Left lung (tissue), 10 donors: Measurements from ENCODE around the gene ENAH. TPM values are rescaled to one million over a fixed set of nuclear protein-coding genes. Genes with fewer than 3 reads are reported as not detected.
"Not testable (repeated sequence)": the region's sequence is repeated elsewhere in the genome, so short reads cannot be mapped to it uniquely, and the experiment has no call there.

Experiments used
- ATAC-seq: fragments of 200-7000 bp; cut with Tn5 transposase; one replicate; pipeline ENCODE4 v1.9.1; 2020; ENCODE audit warnings: moderate library complexity
- DNase-seq, 4 donors: peaks; one replicate each; pipeline ENCODE4 v3.0.0-alpha.2; 2013 to 2020
- H3K27ac ChIP-seq, 2 donors: fragments of 200-600 bp; sonication (generic) in 1 of 2; one replicate each; pipeline versions ENCODE4 v1.5.0 to v1.8.0; 2020 to 2021
- H3K27me3 ChIP-seq, 2 donors: fragments of 200-600 bp; sonication (generic) in 1 of 2; one replicate each; pipeline versions ENCODE4 v1.5.0 to v1.8.0; 2020 to 2021
- H3K36me3 ChIP-seq, 2 donors: fragments of 200-600 bp; sonication (generic) in 1 of 2; one replicate each; pipeline versions ENCODE4 v1.5.0 to v1.8.0; 2020 to 2021
- H3K4me1 ChIP-seq, 2 donors: fragments of 200-600 bp; one replicate each; pipeline ENCODE4 v1.8.0; 2021
- H3K4me3 ChIP-seq, 2 donors: fragments of 200-600 bp; sonication (generic) in 1 of 2; one replicate each; pipeline versions ENCODE4 v1.5.0 to v1.8.0; 2020 to 2021; ENCODE audit warnings: mild to moderate bottlenecking in 1 of 2
- H3K9me3 ChIP-seq, 2 donors: fragments of 200-600 bp; sonication (generic) in 1 of 2; one replicate each; pipeline versions ENCODE4 v1.5.0 to v1.8.0; 2020 to 2021
- intact Hi-C, 2 donors: fragments of 100-400 bp; cut with DNase I; formaldehyde crosslinking; loops; one replicate each; pipeline versions ENCODE4 v1.11.2 to v1.14.2; 2022
- polyA plus RNA-seq, 6 donors: library from polyadenylated mRNA; unstranded; fragments of 120-200 nt; gene quantifications; one replicate each; pipeline ENCODE4 v1.2.1, GENCODE V29; 2013; ENCODE audit not compliant: insufficient read length in 6 of 6
- total RNA-seq, 2 donors: library from RNA; stranded (reverse); fragmentation: NEBNext Ultra II Directional; extraction: Animal tissue kit (Norgen Biotek cat#: 25700); gene quantifications; one replicate each; pipeline ENCODE4 v1.2.1, GENCODE V29; 2021
- TF ChIP-seq, protein P1 (sequence below), 2 donors: fragments of 200-600 bp; sonication (generic) in 1 of 2; IDR thresholded peaks; one replicate each; pipeline versions ENCODE4 v1.5.0 to v1.8.0; 2021; ENCODE audit warnings: antibody characterized with exemption in 2 of 2
- donor health status: DM: no; HTN: yes; CAD: no.
- donor health status: DM: no; HTN: no; CAD: no.

ENAH gene
- total and polyA plus RNA-seq, 8 donors = 106 to 255 (median 237) TPM

DNA sequence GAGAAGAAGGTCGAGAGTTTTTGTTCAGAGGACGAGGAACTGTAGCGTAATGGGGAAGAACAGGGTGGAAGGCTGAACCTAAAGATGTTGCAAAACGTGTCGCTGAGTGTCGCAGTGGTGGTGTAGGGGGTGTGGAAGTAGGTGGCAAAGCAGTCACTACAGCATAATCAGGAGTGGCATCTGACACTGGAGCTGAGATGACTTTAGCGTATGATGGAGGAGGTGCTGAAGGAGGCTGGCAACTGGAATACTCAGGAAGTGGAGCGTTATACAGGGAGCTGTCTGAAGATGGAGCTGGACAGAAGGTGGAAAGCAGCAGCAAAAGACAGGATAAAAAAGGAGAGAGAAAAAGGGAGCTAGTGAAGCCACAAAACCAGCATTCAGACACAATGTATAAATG lies 135.2 kb downstream of the ENAH start:
- no peaks in the 10 kb centered on the region for H3K4me1 ChIP-seq
- H3K27me3 ChIP-seq = no peaks in the 10 kb centered on the region
- DNase-seq (no peak), ATAC-seq (peak; percentile 25)
- H3K36me3 ChIP-seq = no peaks in the 10 kb centered on the region
- no peak overlapping the region for H3K27ac ChIP-seq
- TF ChIP-seq, protein P1, sequence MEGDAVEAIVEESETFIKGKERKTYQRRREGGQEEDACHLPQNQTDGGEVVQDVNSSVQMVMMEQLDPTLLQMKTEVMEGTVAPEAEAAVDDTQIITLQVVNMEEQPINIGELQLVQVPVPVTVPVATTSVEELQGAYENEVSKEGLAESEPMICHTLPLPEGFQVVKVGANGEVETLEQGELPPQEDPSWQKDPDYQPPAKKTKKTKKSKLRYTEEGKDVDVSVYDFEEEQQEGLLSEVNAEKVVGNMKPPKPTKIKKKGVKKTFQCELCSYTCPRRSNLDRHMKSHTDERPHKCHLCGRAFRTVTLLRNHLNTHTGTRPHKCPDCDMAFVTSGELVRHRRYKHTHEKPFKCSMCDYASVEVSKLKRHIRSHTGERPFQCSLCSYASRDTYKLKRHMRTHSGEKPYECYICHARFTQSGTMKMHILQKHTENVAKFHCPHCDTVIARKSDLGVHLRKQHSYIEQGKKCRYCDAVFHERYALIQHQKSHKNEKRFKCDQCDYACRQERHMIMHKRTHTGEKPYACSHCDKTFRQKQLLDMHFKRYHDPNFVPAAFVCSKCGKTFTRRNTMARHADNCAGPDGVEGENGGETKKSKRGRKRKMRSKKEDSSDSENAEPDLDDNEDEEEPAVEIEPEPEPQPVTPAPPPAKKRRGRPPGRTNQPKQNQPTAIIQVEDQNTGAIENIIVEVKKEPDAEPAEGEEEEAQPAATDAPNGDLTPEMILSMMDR (IDR thresholded peaks at IDR 0.05) = no peak
- intact Hi-C loops = no loop called here
- H3K4me3 ChIP-seq = no peak overlapping the region
- H3K9me3 ChIP-seq = no peaks in the 10 kb centered on the region

GRCh38 chr1:225517221-225517620 lies 135.7 kb downstream of the ENAH start:
- Histone ChIP-seq H3K27me3 (no peaks in the 10 kb centered on the region), H3K27ac (no peak overlapping the region), H3K9me3 (no peaks in the 10 kb centered on the region), H3K4me3 (no peak overlapping the region), H3K36me3 (no peaks in the 10 kb centered on the region), H3K4me1 (no peaks in the 10 kb centered on the region)
- TF ChIP-seq, protein P1 (IDR thresholded peaks at IDR 0.05) = no peak
- intact Hi-C loops = no loop called here
- DNase-seq (peak in 1 of 4 donors; percentile 55), ATAC-seq (no peak)

- H3K27ac ChIP-seq = no peak overlapping the region
- no peaks in the 10 kb centered on the region for H3K9me3 ChIP-seq
- H3K4me1 ChIP-seq = peaks cover 0 to 1% of the 10 kb centered on the region in 2 donors
- DNase-seq (no peak), ATAC-seq (no peak)
- TF ChIP-seq, protein P1 (IDR thresholded peaks at IDR 0.05) = no peak
- no peak overlapping the region for H3K4me3 ChIP-seq
- H3K27me3 ChIP-seq = no peaks in the 10 kb centered on the region
- intact Hi-C loops = no loop called here
- H3K36me3 ChIP-seq = no peaks in the 10 kb centered on the region
These were observed 138.2 kb downstream of the ENAH start for GRCh38 chr1:225514671-225515081.

DNA sequence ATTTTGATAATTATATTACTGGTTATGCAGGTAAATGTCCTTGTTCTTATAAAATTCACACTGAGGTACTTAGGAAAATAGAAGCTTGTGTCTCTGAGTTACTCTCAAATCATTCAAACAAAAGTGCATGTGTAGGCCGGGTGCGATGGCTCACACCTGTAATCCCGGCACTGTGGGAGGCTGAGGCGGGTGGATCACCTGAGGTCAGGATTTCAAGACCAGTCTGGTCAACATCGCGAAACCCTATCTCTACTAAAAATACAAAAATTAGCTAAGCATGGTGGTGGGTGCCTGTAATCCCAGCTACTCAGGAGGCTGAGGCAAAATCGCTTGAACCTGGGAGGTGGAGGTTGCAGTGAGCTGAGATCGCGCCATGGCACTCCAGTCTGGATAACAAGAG lies 139.3 kb downstream of the ENAH start:
- H3K36me3 ChIP-seq, DNase-seq, H3K4me1 ChIP-seq, intact Hi-C loops, H3K27ac ChIP-seq, H3K27me3 ChIP-seq, H3K4me3 ChIP-seq, ATAC-seq, H3K9me3 ChIP-seq: not testable (repeated sequence)

DNA sequence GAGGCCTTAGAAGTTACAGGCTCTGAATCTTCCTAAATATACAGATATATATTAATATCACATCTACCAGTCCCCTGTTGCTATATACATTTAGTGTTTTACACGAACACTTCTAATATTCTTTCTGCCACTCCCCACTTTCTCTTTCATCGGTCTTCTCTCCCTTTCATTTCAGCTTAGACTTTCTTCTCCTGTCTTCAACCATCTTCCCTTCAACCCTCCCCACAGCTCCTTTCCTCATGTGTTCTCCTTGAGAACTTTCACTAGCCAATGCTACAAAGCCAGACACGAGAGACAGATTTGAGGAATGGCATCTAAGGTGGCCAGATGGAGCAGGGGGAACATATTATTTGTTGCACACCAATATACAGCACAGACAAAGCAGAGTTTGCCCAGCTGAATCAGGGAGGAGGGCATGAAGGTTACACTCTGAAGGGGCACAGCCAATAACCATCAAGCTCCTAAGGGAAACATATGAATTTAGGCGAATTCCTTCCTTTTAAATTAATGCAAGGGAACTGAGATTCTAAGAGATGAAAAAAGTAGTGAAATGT lies 141.0 kb downstream of the ENAH start:
- TF ChIP-seq, protein P1 (IDR thresholded peaks at IDR 0.05) = no peak
- ATAC-seq (no peak), DNase-seq (no peak)
- Histone ChIP-seq H3K36me3 (no peaks in the 10 kb centered on the region), H3K27me3 (no peaks in the 10 kb centered on the region), H3K9me3 (no peaks in the 10 kb centered on the region), H3K4me1 (peaks cover 0 to 14% of the 10 kb centered on the region in 2 donors), H3K4me3 (no peak overlapping the region), H3K27ac (no peak overlapping the region)
- intact Hi-C loops = no loop called here

- H3K9me3 ChIP-seq, H3K27me3 ChIP-seq, H3K36me3 ChIP-seq, DNase-seq, H3K27ac ChIP-seq, ATAC-seq, intact Hi-C loops, H3K4me3 ChIP-seq: not testable (repeated sequence)
- peaks cover 0 to 14% of the 10 kb centered on the region in 2 donors for H3K4me1 ChIP-seq
These were observed 142.2 kb downstream of the ENAH start for GRCh38 chr1:225510740-225511139.
